Measurements from ENCODE around the gene CIB2.
A peak's percentile ranks its signal among the peaks of the same experiment; 100 is the strongest.

Gene CIB2

GRCh38 chr15:78107471-78107870 is 23.8 kb downstream of the CIB2 start:
- no peak for DNase-seq (ENCODE audit: low read depth in 3 of 3)

GRCh38 chr15:78105476-78106241 is 25.6 kb downstream of the CIB2 start:
- no peak for DNase-seq (ENCODE audit: low read depth in 3 of 3)

- no peak for DNase-seq (ENCODE audit: low read depth in 3 of 3)
Observed at GRCh38 chr15:78104566-78105475, 26.4 kb downstream of the CIB2 start.

GRCh38 chr15:78104119-78104479 is 27.1 kb downstream of the CIB2 start:
- DNase-seq (ENCODE audit: low read depth in 3 of 3): no peak

- peak; percentile 35 to 54 (median 48) for DNase-seq (ENCODE audit: low read depth in 3 of 3)
Observed at GRCh38 chr15:78103406-78104118, 27.7 kb downstream of the CIB2 start.

- DNase-seq (ENCODE audit: low read depth in 3 of 3): no peak
Observed at GRCh38 chr15:78102741-78103140, 28.5 kb downstream of the CIB2 start.

- DNase-seq (ENCODE audit: low read depth in 3 of 3): no peak
Observed at GRCh38 chr15:78102211-78102610, 29.0 kb downstream of the CIB2 start.

GRCh38 chr15:78101423-78102105 is 29.7 kb downstream of the CIB2 start:
- no peak for DNase-seq (ENCODE audit: low read depth in 3 of 3)

- DNase-seq (ENCODE audit: low read depth in 3 of 3): no peak
Observed at GRCh38 chr15:78100886-78101285, 30.4 kb downstream of the CIB2 start.

GRCh38 chr15:78098131-78098755 is 33.0 kb downstream of the CIB2 start:
- DNase-seq (ENCODE audit: low read depth in 3 of 3): no peak

- DNase-seq (ENCODE audit: low read depth in 3 of 3): no peak
Observed at GRCh38 chr15:78097667-78098066, 33.6 kb downstream of the CIB2 start.

- DNase-seq (ENCODE audit: low read depth in 3 of 3): no peak
Observed at GRCh38 chr15:78093242-78094020, 37.8 kb downstream of the CIB2 start.

- no peak for DNase-seq (ENCODE audit: low read depth in 3 of 3)
Observed at GRCh38 chr15:78092261-78093041, 38.8 kb downstream of the CIB2 start, which contains the start of gene SH2D7. SH2D7 (plus strand) TSS chr15:78092561; CDS start chr15:78092585, 24 bp downstream.

- DNase-seq (ENCODE audit: low read depth in 3 of 3): no peak
Observed at GRCh38 chr15:78090422-78091063, 40.7 kb downstream of the CIB2 start.

- DNase-seq (ENCODE audit: low read depth in 3 of 3): no peak
Observed at GRCh38 chr15:78088773-78089080, 42.5 kb downstream of the CIB2 start.

GRCh38 chr15:78087951-78088772 is 43.1 kb downstream of the CIB2 start:
- DNase-seq (ENCODE audit: low read depth in 3 of 3): no peak

- DNase-seq (ENCODE audit: low read depth in 3 of 3): no peak
Observed at GRCh38 chr15:78085928-78086327, 45.3 kb downstream of the CIB2 start.

GRCh38 chr15:78084449-78084750 is 46.8 kb downstream of the CIB2 start:
- no peak for DNase-seq (ENCODE audit: low read depth in 3 of 3)
